Measurements from ENCODE around the gene INSIG2. TPM values are rescaled to one million over a fixed set of nuclear protein-coding genes. Genes with fewer than 3 reads are reported as not detected.

Gene INSIG2
- total RNA-seq, 4 donors from 2014 or later, result 3.6 to 42.4 (median 25.8) TPM

GRCh38 chr2:118134650-118135049, 46.4 kb downstream of the INSIG2 start:
- H3K4me1 ChIP-seq, result no peaks in the 10 kb centered on the region
- H3K4me3 ChIP-seq, result no peak overlapping the region
- no peak overlapping the region for H3K27ac ChIP-seq
- no peaks in the 10 kb centered on the region for H3K27me3 ChIP-seq
- no peak for DNase-seq
- no peak for TF ChIP-seq POLR2A (IDR thresholded peaks at IDR 0.05)
- no peak for TF ChIP-seq CTCF (IDR thresholded peaks at IDR 0.05)
- no peaks in the 10 kb centered on the region for H3K36me3 ChIP-seq
- intact Hi-C loops (cut with DNase I; ENCODE audit: low total_unique reads), result no loop called here
- H3K9me3 ChIP-seq, result no peaks in the 10 kb centered on the region

GRCh38 chr2:118145207-118145606, 56.9 kb downstream of the INSIG2 start:
- Histone ChIP-seq H3K4me3 (no peak overlapping the region), H3K4me1 (no peaks in the 10 kb centered on the region), H3K9me3 (no peaks in the 10 kb centered on the region), H3K36me3 (no peaks in the 10 kb centered on the region), H3K27me3 (no peaks in the 10 kb centered on the region), H3K27ac (no peak overlapping the region)
- TF ChIP-seq POLR2A (IDR thresholded peaks at IDR 0.05), result no peak
- TF ChIP-seq CTCF (IDR thresholded peaks at IDR 0.05), result no peak
- intact Hi-C loops (cut with DNase I; ENCODE audit: low total_unique reads), result no loop called here
- no peak for DNase-seq

- Histone ChIP-seq H3K9me3 (no peaks in the 10 kb centered on the region), H3K27me3 (no peaks in the 10 kb centered on the region), H3K4me1 (no peaks in the 10 kb centered on the region), H3K27ac (no peak overlapping the region), H3K36me3 (no peaks in the 10 kb centered on the region), H3K4me3 (no peak overlapping the region)
- TF ChIP-seq POLR2A (IDR thresholded peaks at IDR 0.05) (no peak), CTCF (IDR thresholded peaks at IDR 0.05) (no peak)
- intact Hi-C loops (cut with DNase I; ENCODE audit: low total_unique reads), result no loop called here
- no peak for DNase-seq
These were observed 57.5 kb downstream of the INSIG2 start for GRCh38 chr2:118145806-118146205.

- no peaks in the 10 kb centered on the region for H3K9me3 ChIP-seq
- H3K4me3 ChIP-seq, result no peak overlapping the region
- no peaks in the 10 kb centered on the region for H3K4me1 ChIP-seq
- no peak for DNase-seq
- no peak overlapping the region for H3K27ac ChIP-seq
- TF ChIP-seq POLR2A (IDR thresholded peaks at IDR 0.05), result no peak
- intact Hi-C loops (cut with DNase I; ENCODE audit: low total_unique reads), result no loop called here
- H3K36me3 ChIP-seq, result no peaks in the 10 kb centered on the region
- no peaks in the 10 kb centered on the region for H3K27me3 ChIP-seq
These were observed 58.3 kb downstream of the INSIG2 start for GRCh38 chr2:118146315-118147283.

GRCh38 chr2:118148133-118148532, 59.9 kb downstream of the INSIG2 start:
- Histone ChIP-seq H3K4me1 (no peaks in the 10 kb centered on the region), H3K9me3 (no peaks in the 10 kb centered on the region), H3K27me3 (no peaks in the 10 kb centered on the region), H3K36me3 (no peaks in the 10 kb centered on the region), H3K4me3 (no peak overlapping the region), H3K27ac (no peak overlapping the region)
- TF ChIP-seq POLR2A (IDR thresholded peaks at IDR 0.05) (no peak), CTCF (IDR thresholded peaks at IDR 0.05) (no peak)
- intact Hi-C loops (cut with DNase I; ENCODE audit: low total_unique reads), result no loop called here
- no peak for DNase-seq

All from uterus (tissue), 4 donors.